Sigmoid colon (tissue), 7 donors: ENCODE measurements around the gene KLHDC7B. TPM values are rescaled to one million over a fixed set of nuclear protein-coding genes. Genes with fewer than 3 reads are reported as not detected.
"Not testable (repeated sequence)": the region's sequence is repeated elsewhere in the genome, so short reads cannot be mapped to it uniquely, and the experiment has no call there.

Experiments used
- DNase-seq: peaks from one replicate; pipeline ENCODE4 v3.0.0-alpha.2; 2019
- H3K27ac ChIP-seq, 4 donors: fragments of 200-600 bp; sonication (generic); one replicate each; pipeline ENCODE4 v1.5.1; 2016 to 2019; ENCODE audit warnings: mild to moderate bottlenecking in 1 of 4
- H3K27me3 ChIP-seq, 3 donors: fragments of 200-600 bp; sonication (generic); one replicate each; pipeline ENCODE4 v1.5.1; 2019; ENCODE audit warnings: mild to moderate bottlenecking in 1 of 3
- H3K36me3 ChIP-seq, 4 donors: fragments of 200-600 bp; sonication (generic); one replicate each; pipeline ENCODE4 v1.5.1; 2016 to 2019
- H3K4me1 ChIP-seq, 4 donors: fragments of 200-600 bp; sonication (generic); one replicate each; pipeline ENCODE4 v1.5.1; 2017 to 2019
- H3K4me3 ChIP-seq, 4 donors: fragments of 200-600 bp; sonication (generic); one replicate each; pipeline ENCODE4 v1.5.1; 2017 to 2019; ENCODE audit warnings: mild to moderate bottlenecking in 2 of 4, moderate library complexity in 1 of 4
- H3K9me3 ChIP-seq, 4 donors: fragments of 200-600 bp in 3 of 4; sonication (generic) in 3 of 4; one replicate each; pipeline versions ENCODE4 v1.5.1 to v1.6.1; 2013 to 2019
- CTCF ChIP-seq, 4 experiments: fragments of 450-650 bp in 3 of 4; fragments of 200-600 bp in 1 of 4; IDR thresholded peaks; one replicate each; pipeline ENCODE4 v1.5.1; 2016 to 2019; ENCODE audit warnings: antibody characterized with exemption in 4 of 4, mild to moderate bottlenecking in 3 of 4, moderate library complexity in 2 of 4
- EP300 ChIP-seq, 4 donors: sonication (generic); formaldehyde crosslinking; IDR thresholded peaks; one replicate each; pipeline ENCODE4 v1.6.1; 2017; ENCODE audit warnings: antibody characterized with exemption in 4 of 4
- POLR2A ChIP-seq, 2 donors: fragments of 450-650 bp; IDR thresholded peaks; one replicate each; pipeline ENCODE4 v1.6.1; 2016; ENCODE audit warnings: antibody characterized with exemption in 2 of 2, mild to moderate bottlenecking in 2 of 2, moderate library complexity in 2 of 2
- POLR2AphosphoS5 ChIP-seq, 4 donors: sonication (generic); formaldehyde crosslinking; IDR thresholded peaks; one replicate each; pipeline ENCODE4 v1.6.1; 2017; ENCODE audit warnings: antibody characterized with exemption in 4 of 4
- WGBS, 2 donors: extraction: QIAGEN DNeasy Blood & Tissue Kit; methylation state at CpG; one replicate each; pipeline ENCODE4 v1.1.7; 2013; 5-methylcytosine and 5-hydroxymethylcytosine counted together
- intact Hi-C: fragments of 100-400 bp; cut with DNase I; formaldehyde crosslinking; loops from one replicate; pipeline ENCODE4 v1.15.1; 2023
- polyA plus RNA-seq, 3 donors: library from polyadenylated mRNA; stranded (reverse); fragments of 200-250 nt; gene quantifications; one replicate each; pipeline ENCODE4 v1.2.3, GENCODE V29; 2013
- total RNA-seq, 4 donors: library from RNA; depleted of rRNA; stranded (reverse); fragments of >200 nt; gene quantifications; one replicate each; pipeline ENCODE4 v1.1.0, GENCODE V29; 2016
- donor health status: healthy with polysubstance abuse.
- donor health status: Bipolar disorder and iron deficiency.
- donor health status: healthy.

Gene KLHDC7B
- total and polyA plus RNA-seq, 7 donors = 2.0 TPM; not detected in 6

GRCh38 chr22:50531546-50531961, 14.1 kb upstream of the KLHDC7B start:
- Histone ChIP-seq H3K4me3 (peak overlapping the region; percentile 39 to 54 (median 50)), H3K4me1 (peaks cover 0 to 52% (median 40%) of the 10 kb centered on the region in 4 donors), H3K27me3 (peaks cover 33 to 79% (median 63%) of the 10 kb centered on the region in 3 donors), H3K36me3 (no peaks in the 10 kb centered on the region), H3K9me3 (no peaks in the 10 kb centered on the region), H3K27ac (peak overlapping the region; percentile 73 to 93 (median 81))
- WGBS, 2 donors = 1% methylated on average over 44 of the region's 44 CpGs
- no peak for TF ChIP-seq POLR2A (IDR thresholded peaks at IDR 0.05)
- peak in 1 of 4 donors; percentile 5 for TF ChIP-seq POLR2AphosphoS5 (IDR thresholded peaks at IDR 0.05)
- DNase-seq = no peak
- intact Hi-C loops = no loop called here

GRCh38 chr22:50531962-50532674, 13.6 kb upstream of the KLHDC7B start:
- no peaks in the 10 kb centered on the region for H3K36me3 ChIP-seq
- 4% methylated on average over 56 of the region's 56 CpGs for WGBS, 2 donors
- intact Hi-C loops = no loop called here
- H3K27ac ChIP-seq = peak overlapping the region; percentile 73 to 93 (median 81)
- DNase-seq = peak; percentile 92
- H3K4me3 ChIP-seq = peak overlapping the region; percentile 39 to 54 (median 50)
- H3K4me1 ChIP-seq = peaks cover 0 to 46% (median 35%) of the 10 kb centered on the region in 4 donors
- peak; percentile 37 to 63 (median 46) for TF ChIP-seq POLR2AphosphoS5 (IDR thresholded peaks at IDR 0.05)
- TF ChIP-seq POLR2A (IDR thresholded peaks at IDR 0.05) = peak in 1 of 2 donors; percentile 8
- TF ChIP-seq EP300 (IDR thresholded peaks at IDR 0.05) = no peak
- TF ChIP-seq CTCF (IDR thresholded peaks at IDR 0.05) = no peak
- H3K27me3 ChIP-seq = peaks cover 33 to 84% (median 63%) of the 10 kb centered on the region in 3 donors
- no peaks in the 10 kb centered on the region for H3K9me3 ChIP-seq

- Histone ChIP-seq H3K9me3 (no peaks in the 10 kb centered on the region), H3K27ac (peak overlapping the region in 3 of 4 donors; percentile 79 to 93 (median 83)), H3K27me3 (peaks cover 33 to 92% (median 63%) of the 10 kb centered on the region in 3 donors), H3K4me3 (peak overlapping the region in 1 of 4 donors; percentile 54), H3K4me1 (peaks cover 0 to 42% (median 33%) of the 10 kb centered on the region in 4 donors), H3K36me3 (no peaks in the 10 kb centered on the region)
- TF ChIP-seq EP300 (IDR thresholded peaks at IDR 0.05) (no peak), POLR2A (IDR thresholded peaks at IDR 0.05) (no peak), CTCF (IDR thresholded peaks at IDR 0.05) (no peak), POLR2AphosphoS5 (IDR thresholded peaks at IDR 0.05) (no peak)
- no peak for DNase-seq
- 75 to 83% methylated on average over 19 of the region's 19 CpGs for WGBS, 2 donors
- intact Hi-C loops = no loop called here
Observed at GRCh38 chr22:50532824-50533796, 12.6 kb upstream of the KLHDC7B start.

- H3K27me3 ChIP-seq = peaks cover 33 to 98% (median 62%) of the 10 kb centered on the region in 3 donors
- H3K27ac ChIP-seq = peak overlapping the region in 3 of 4 donors; percentile 33 to 47 (median 37)
- H3K4me3 ChIP-seq, H3K36me3 ChIP-seq, intact Hi-C loops, H3K9me3 ChIP-seq, DNase-seq: not testable (repeated sequence)
- WGBS, 2 donors = 62 to 70% methylated on average over 21 of the region's 21 CpGs
- peak in 2 of 4 donors; percentile 33 to 42 for TF ChIP-seq POLR2AphosphoS5 (IDR thresholded peaks at IDR 0.05)
- peaks cover 0 to 43% (median 33%) of the 10 kb centered on the region in 4 donors for H3K4me1 ChIP-seq
Observed at GRCh38 chr22:50533856-50534711, 11.6 kb upstream of the KLHDC7B start.

GRCh38 chr22:50535113-50535512, 10.6 kb upstream of the KLHDC7B start:
- no peak overlapping the region for H3K4me3 ChIP-seq
- WGBS, 2 donors = 85 to 92% methylated on average over 7 to 8 of the region's 8 CpGs
- H3K36me3 ChIP-seq = no peaks in the 10 kb centered on the region
- peak overlapping the region in 1 of 4 donors; percentile 37 for H3K27ac ChIP-seq
- TF ChIP-seq EP300 (IDR thresholded peaks at IDR 0.05) (no peak), CTCF (IDR thresholded peaks at IDR 0.05) (no peak), POLR2A (IDR thresholded peaks at IDR 0.05) (no peak), POLR2AphosphoS5 (IDR thresholded peaks at IDR 0.05) (no peak)
- H3K4me1 ChIP-seq = peaks cover 0 to 36% (median 24%) of the 10 kb centered on the region in 4 donors
- DNase-seq = no peak
- H3K9me3 ChIP-seq = no peaks in the 10 kb centered on the region
- peaks cover 27 to 91% (median 52%) of the 10 kb centered on the region in 3 donors for H3K27me3 ChIP-seq
- intact Hi-C loops = no loop called here
